Thoracic aorta (tissue), 2 donors: ENCODE measurements around the gene SCMH1. TPM values are rescaled to one million over a fixed set of nuclear protein-coding genes. Genes with fewer than 3 reads are reported as not detected.
A peak's percentile ranks its signal among the peaks of the same experiment; 100 is the strongest.

Experiments used
- ATAC-seq: fragments of 150-250 bp; one replicate; pipeline ENCODE4 v1.8.0; 2017; ENCODE audit warnings: low read depth; ENCODE audit not compliant: insufficient number of reproducible peaks, low FRiP score
- DNase-seq: peaks from one replicate; pipeline ENCODE4 v3.0.0-alpha.2; 2020; ENCODE audit warnings: low spot score
- H3K27ac ChIP-seq, 2 donors: fragments of 200-600 bp; sonication (generic); 1 replicate in 1 of 2; 2 replicates in 1 of 2; pipeline ENCODE4 v1.5.1; 2016; ENCODE audit warnings: mild to moderate bottlenecking in 2 of 2, moderate library complexity in 2 of 2
- H3K27me3 ChIP-seq: fragments of 200-600 bp; sonication (generic); replicated peaks from 2 replicates; pipeline ENCODE4 v1.6.0; 2016; ENCODE audit warnings: mild to moderate bottlenecking; ENCODE audit not compliant: insufficient read depth
- H3K36me3 ChIP-seq: fragments of 200-600 bp; sonication (generic); one replicate; pipeline ENCODE4 v1.5.1; 2016
- H3K4me1 ChIP-seq, 2 donors: fragments of 200-600 bp; sonication (generic); 1 replicate in 1 of 2; 2 replicates in 1 of 2; pipeline versions ENCODE4 v1.5.1 to v1.6.0; 2016; ENCODE audit warnings: low read depth in 2 of 2, mild to moderate bottlenecking in 1 of 2; ENCODE audit not compliant: control insufficient read depth in 1 of 2
- H3K4me3 ChIP-seq: fragments of 200-600 bp; sonication (generic); 2 replicates; pipeline ENCODE4 v1.5.1; 2016; ENCODE audit warnings: mild to moderate bottlenecking
- H3K9me3 ChIP-seq: fragments of 200-600 bp; sonication (generic); 2 replicates; pipeline ENCODE4 v1.5.1; 2016
- CTCF ChIP-seq: fragments of 200-600 bp; sonication (generic); IDR thresholded peaks from one replicate; pipeline ENCODE4 v1.5.1; 2019; ENCODE audit warnings: antibody characterized with exemption
- total RNA-seq, 2 donors: library from RNA; depleted of rRNA; stranded (reverse); fragments of >200 nt; gene quantifications; one replicate each; pipeline versions ENCODE4 v1.1.0 to v1.2.3, GENCODE V29; 2016

Gene SCMH1
- total RNA-seq, 2 donors from 2014 or later: 41.7 to 65.9 TPM

DNA sequence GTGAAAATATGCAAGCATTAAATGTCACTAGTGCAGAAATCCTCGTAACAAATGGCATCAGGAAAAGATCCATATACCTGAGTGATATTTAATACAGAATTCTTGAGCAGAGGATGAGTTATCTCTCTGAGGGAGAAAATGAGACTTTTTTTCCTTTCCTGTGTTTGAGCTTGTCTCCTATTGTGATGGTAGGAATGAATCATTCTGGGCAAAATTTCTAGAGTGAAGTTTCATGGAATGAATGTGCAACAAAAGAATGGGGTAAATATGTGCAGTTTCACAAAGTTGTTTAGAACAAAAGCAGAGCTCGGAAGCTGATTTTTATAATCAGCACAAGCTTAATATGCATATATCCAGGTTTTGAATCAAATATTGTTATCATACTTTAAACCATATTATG lies 258.0 kb downstream of the SCMH1 start:
- Histone ChIP-seq H3K4me3 (peak overlapping the region; percentile 87), H3K9me3 (no peaks in the 10 kb centered on the region), H3K27ac (peak overlapping the region; percentile 93), H3K4me1 (peaks cover 36 to 86% of the 10 kb centered on the region in 2 donors), H3K36me3 (peaks cover 19% of the 10 kb centered on the region), H3K27me3 (no peaks in the 10 kb centered on the region)
- ATAC-seq (no peak), DNase-seq (no peak)
- no peak for TF ChIP-seq CTCF

DNA sequence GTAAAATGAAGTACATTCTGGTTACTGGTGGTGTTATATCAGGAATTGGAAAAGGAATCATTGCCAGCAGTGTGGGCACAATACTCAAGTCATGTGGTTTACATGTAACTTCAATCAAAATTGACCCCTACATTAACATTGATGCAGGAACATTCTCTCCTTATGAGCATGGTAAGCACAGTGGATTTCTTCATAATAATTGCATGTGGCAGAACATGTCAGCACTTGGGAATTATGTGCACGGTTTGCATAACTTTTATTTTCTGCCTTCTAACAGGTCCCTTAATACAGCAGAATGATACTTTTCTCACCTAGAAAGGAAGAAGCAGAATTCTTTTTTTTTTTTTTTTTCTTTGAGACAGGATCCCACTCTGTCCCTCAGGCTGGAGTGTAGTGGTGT lies 258.8 kb downstream of the SCMH1 start:
- no peaks in the 10 kb centered on the region for H3K27me3 ChIP-seq
- peaks cover 11% of the 10 kb centered on the region for H3K36me3 ChIP-seq
- peaks cover 39 to 87% of the 10 kb centered on the region in 2 donors for H3K4me1 ChIP-seq
- H3K27ac ChIP-seq: peak overlapping the region; percentile 93
- TF ChIP-seq CTCF: no peak
- H3K4me3 ChIP-seq: peak overlapping the region; percentile 87
- ATAC-seq (no peak), DNase-seq (no peak)
- no peaks in the 10 kb centered on the region for H3K9me3 ChIP-seq

GRCh38 chr1:40982721-40983120 lies 259.4 kb downstream of the SCMH1 start:
- peak overlapping the region; percentile 87 for H3K4me3 ChIP-seq
- peak; percentile 3 for ATAC-seq

DNA sequence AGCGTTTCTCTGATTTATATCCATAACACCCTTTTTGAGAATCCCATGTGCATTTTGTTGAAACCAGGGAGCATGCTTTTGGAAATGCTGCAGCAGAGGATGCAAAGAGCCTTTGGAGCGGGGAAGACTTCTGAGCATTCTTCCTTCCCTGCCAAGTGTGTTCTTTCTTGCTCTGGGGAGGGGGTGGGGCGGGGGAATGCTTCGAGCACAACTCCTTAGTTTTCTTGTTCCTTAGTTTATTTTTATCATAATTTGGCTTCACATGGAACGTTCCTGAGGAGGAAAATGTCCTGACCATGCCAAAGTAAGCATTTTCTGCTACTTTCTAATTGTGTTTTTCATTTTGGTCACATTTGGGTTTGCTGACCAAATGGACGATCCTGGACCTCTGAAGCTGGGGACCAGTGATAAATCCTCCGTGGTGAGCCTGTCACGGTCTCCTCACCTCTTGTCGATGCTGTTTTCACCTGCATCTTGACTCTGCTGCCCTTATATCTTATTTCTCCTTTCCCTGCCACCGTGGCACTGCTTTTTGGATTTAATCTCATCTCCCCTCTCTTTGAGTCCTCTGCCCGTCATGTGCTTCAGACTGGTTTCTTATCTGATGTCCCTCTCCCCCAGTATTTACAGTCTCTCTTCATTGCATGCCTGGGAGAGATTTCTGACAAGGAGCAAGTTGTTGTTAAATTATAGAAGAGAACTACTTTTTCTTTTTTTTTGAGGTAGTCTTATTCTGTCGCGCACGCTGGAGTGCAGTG lies 260.2 kb downstream of the SCMH1 start:
- no peak for TF ChIP-seq CTCF
- Histone ChIP-seq H3K4me3 (peak overlapping the region; percentile 87), H3K36me3 (peaks cover 4% of the 10 kb centered on the region), H3K27me3 (no peaks in the 10 kb centered on the region), H3K27ac (peak overlapping the region; percentile 93), H3K9me3 (no peaks in the 10 kb centered on the region), H3K4me1 (peaks cover 46 to 86% of the 10 kb centered on the region in 2 donors)
- ATAC-seq: peak; percentile 28
- no peak for DNase-seq

More at GRCh38 chr1:40982721-40983120, 259.4 kb downstream of the SCMH1 start:
- H3K27me3 ChIP-seq: no peaks in the 10 kb centered on the region
- peaks cover 8% of the 10 kb centered on the region for H3K36me3 ChIP-seq
- no peak for DNase-seq
- H3K27ac ChIP-seq: peak overlapping the region; percentile 93
- no peaks in the 10 kb centered on the region for H3K9me3 ChIP-seq
- peaks cover 43 to 86% of the 10 kb centered on the region in 2 donors for H3K4me1 ChIP-seq
- no peak for TF ChIP-seq CTCF

DNA sequence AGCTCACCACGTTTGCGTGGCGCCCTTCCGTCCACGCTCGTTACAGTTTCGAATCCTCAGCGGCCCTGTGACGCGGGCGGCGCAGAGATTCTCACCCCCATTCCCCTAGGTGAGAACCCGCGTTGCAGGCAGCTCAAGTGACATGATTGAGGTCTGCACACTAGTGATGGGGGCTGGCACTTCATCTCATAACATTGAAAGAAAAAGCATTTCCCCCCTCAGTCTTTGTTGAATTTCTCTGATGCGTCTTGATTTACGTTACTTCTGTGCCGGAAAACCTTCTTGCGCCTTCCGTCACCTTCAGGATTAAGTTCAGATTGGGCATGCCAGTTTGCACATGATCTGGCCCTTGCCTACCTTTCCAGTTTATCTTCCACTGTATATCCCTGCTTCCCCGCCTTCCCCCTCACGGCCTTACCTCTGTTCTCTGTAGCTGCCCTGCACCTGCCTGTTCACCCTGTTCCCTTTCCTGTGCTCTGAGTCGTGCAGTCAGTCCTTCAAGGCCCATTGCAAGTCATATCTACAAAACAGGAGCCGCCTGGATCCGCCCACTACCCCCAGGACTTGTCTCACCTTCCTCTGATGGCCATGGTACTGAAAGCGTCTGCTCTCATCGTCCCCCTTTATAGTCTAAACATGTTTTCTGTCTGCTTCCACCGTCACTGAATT lies 261.5 kb downstream of the SCMH1 start:
- no peak for ATAC-seq
- DNase-seq: no peak
- Histone ChIP-seq H3K36me3 (no peaks in the 10 kb centered on the region), H3K4me3 (peak overlapping the region; percentile 87), H3K27me3 (no peaks in the 10 kb centered on the region), H3K9me3 (no peaks in the 10 kb centered on the region), H3K27ac (peak overlapping the region; percentile 93), H3K4me1 (peaks cover 33 to 80% of the 10 kb centered on the region in 2 donors)
- TF ChIP-seq CTCF: no peak
